B cell (primary cell): ENCODE results near the gene TTC23L. TPM values are rescaled to one million over a fixed set of nuclear protein-coding genes. Genes with fewer than 3 reads are reported as not detected.

Experiments
- ATAC-seq: fragments of 200-7000 bp; cut with Tn5 transposase; one replicate; pipeline ENCODE4 v1.10.0; 2021; ENCODE audit warnings: low read depth, mild to moderate bottlenecking, moderate number of reproducible peaks, moderate library complexity
- CTCF ChIA-PET: fragments of 350-600 bp; sonication (Branson Sonifier 250); formaldehyde crosslinking; loops from one replicate; lab custom pipeline; 2021; ENCODE audit warnings: antibody characterized with exemption, inconsistent platforms; lab: Charles Lee
- POLR2A ChIA-PET: fragments of 350-600 bp; sonication (Branson Sonifier 250); formaldehyde crosslinking; loops from one replicate; lab custom pipeline; 2021; ENCODE audit warnings: antibody characterized with exemption; lab: Charles Lee
- DNase-seq: peaks from one replicate; pipeline ENCODE4 v3.0.0; 2013
- H2AFZ ChIP-seq: 2 replicates; pipeline ENCODE4 v1.6.1; 2012; ENCODE audit warnings: mild to moderate bottlenecking, low read depth, low read length; ENCODE audit not compliant: insufficient read depth, poor library complexity, severe bottlenecking
- H3K27ac ChIP-seq, 2 donors: 1 replicate in 1 of 2; 2 replicates in 1 of 2; pipeline ENCODE4 v1.5.1; 2012 to 2013; ENCODE audit warnings: low read length in 2 of 2, mild to moderate bottlenecking in 2 of 2, moderate library complexity in 1 of 2
- H3K27me3 ChIP-seq, 4 experiments: fragments of 200-600 bp in 1 of 4; sonication (generic) in 1 of 4; replicated peaks in 1 of 4; 1 replicate in 2 of 4; 2 replicates in 2 of 4; pipeline versions ENCODE4 v1.6.1 to v1.7.0; 2013 to 2016; ENCODE audit warnings: low read length in 3 of 4, mild to moderate bottlenecking in 2 of 4, mixed read lengths in 1 of 4, moderate library complexity in 1 of 4; ENCODE audit not compliant: insufficient read depth in 4 of 4, control insufficient read depth in 3 of 4; ENCODE audit errors: control extremely low read depth in 1 of 4
- H3K36me3 ChIP-seq, 2 experiments: replicated peaks in 1 of 2; 1 replicate in 1 of 2; 2 replicates in 1 of 2; pipeline versions ENCODE4 v1.6.1 to v1.7.1; 2013; ENCODE audit warnings: low read length in 1 of 2; ENCODE audit not compliant: insufficient read depth in 2 of 2, control insufficient read depth in 1 of 2; ENCODE audit errors: control extremely low read depth in 1 of 2, extremely low read depth in 1 of 2
- H3K4me1 ChIP-seq, 2 donors: fragments of 200-600 bp in 1 of 2; sonication (generic) in 1 of 2; 1 replicate in 1 of 2; 2 replicates in 1 of 2; pipeline versions ENCODE4 v1.5.1 to v1.6.1; 2013 to 2017; ENCODE audit warnings: low read length in 2 of 2; ENCODE audit not compliant: control insufficient read depth in 2 of 2, insufficient read depth in 2 of 2
- H3K4me2 ChIP-seq: replicated peaks from 2 replicates; pipeline ENCODE3; 2012; ENCODE audit warnings: mild to moderate bottlenecking, low read depth, low read length; ENCODE audit not compliant: poor library complexity, severe bottlenecking
- H3K4me3 ChIP-seq, 5 experiments: fragments of 200-600 bp in 1 of 5; sonication (generic) in 1 of 5; 1 replicate in 3 of 5; 2 replicates in 2 of 5; pipeline versions ENCODE4 v1.5.1 to v1.7.0; 2011 to 2016; ENCODE audit warnings: low read length in 4 of 5, mild to moderate bottlenecking in 4 of 5, low read depth in 2 of 5, control low read depth in 1 of 5, moderate library complexity in 1 of 5; ENCODE audit not compliant: insufficient read depth in 1 of 5; ENCODE audit errors: control extremely low read depth in 1 of 5, extremely low read depth in 1 of 5
- H3K79me2 ChIP-seq: fragments of 200-600 bp; sonication (generic); one replicate; pipeline ENCODE4 v1.6.0; 2016; ENCODE audit warnings: low read length; ENCODE audit not compliant: control insufficient read depth, insufficient read depth
- H3K9ac ChIP-seq: fragments of 200-600 bp; sonication (generic); 2 replicates; pipeline ENCODE4 v1.6.1; 2017; ENCODE audit warnings: mild to moderate bottlenecking, low read length, moderate library complexity
- H3K9me3 ChIP-seq, 3 donors: one replicate each; pipeline versions ENCODE4 v1.6.1 to v1.7.1; 2013; ENCODE audit warnings: low read length in 2 of 3; ENCODE audit not compliant: control insufficient read depth in 2 of 3, insufficient read depth in 1 of 3; ENCODE audit errors: control extremely low read depth in 1 of 3
- H4K20me1 ChIP-seq: 2 replicates; pipeline ENCODE4 v1.6.0; 2012; ENCODE audit warnings: mild to moderate bottlenecking, low read length; ENCODE audit not compliant: insufficient read depth, control insufficient read depth, poor library complexity, severe bottlenecking
- H3K27ac Mint-ChIP-seq: one replicate; pipeline ENCODE4 v1.8.0; 2021; ENCODE audit warnings: mixed read lengths
- H3K27me3 Mint-ChIP-seq: one replicate; pipeline ENCODE4 v1.8.0; 2021; ENCODE audit warnings: mixed read lengths
- H3K4me1 Mint-ChIP-seq: one replicate; pipeline ENCODE4 v1.8.0; 2021; ENCODE audit warnings: mixed read lengths
- H3K4me3 Mint-ChIP-seq: one replicate; pipeline ENCODE4 v1.8.0; 2021; ENCODE audit warnings: mixed read lengths
- H3K9me3 Mint-ChIP-seq: one replicate; pipeline ENCODE4 v1.8.0; 2022; ENCODE audit warnings: mixed read lengths; ENCODE audit not compliant: insufficient read depth
- EZH2 ChIP-seq: IDR thresholded peaks from 2 replicates; pipeline ENCODE4 v1.6.1; 2012; ENCODE audit warnings: borderline replicate concordance, low read depth, mild to moderate bottlenecking, moderate library complexity, low read length; ENCODE audit not compliant: insufficient read depth, poor library complexity, severe bottlenecking
- WGBS: methylation state at CpG from one replicate; pipeline ENCODE4 v1.1.5; 2013; ENCODE audit warnings: missing lambda C conversion rate; ENCODE audit not compliant: insufficient coverage; 5-methylcytosine and 5-hydroxymethylcytosine counted together
- intact Hi-C: fragments of 100-400 bp; cut with micrococcal nuclease; formaldehyde crosslinking; loops from one replicate; pipeline ENCODE4 v1.10.0; 2022
- polyA plus RNA-seq: library from polyadenylated mRNA; depleted of rRNA; stranded (reverse); fragments of >200 nt; gene quantifications from 2 replicates; pipeline ENCODE4 v1.2.3, GENCODE V29; 2012
- total RNA-seq, 2 donors: library from RNA; stranded (reverse); fragments of 120-200 nt in 1 of 2; gene quantifications; 1 replicate in 1 of 2; 2 replicates in 1 of 2; pipeline versions ENCODE4 v1.2.3 to v1.2.4, GENCODE V29; 2013 to 2022
- TF ChIP-seq, protein P1 (sequence below): fragments of 200-600 bp; IDR thresholded peaks from one replicate; pipeline ENCODE4 v1.8.0; 2022; ENCODE audit warnings: antibody characterized with exemption, mild to moderate bottlenecking

TTC23L gene
- total and polyA plus RNA-seq, 2 donors (not counting 1 experiment from before 2014, with no cell fraction given): 0.03 to 0.15 TPM

DNA sequence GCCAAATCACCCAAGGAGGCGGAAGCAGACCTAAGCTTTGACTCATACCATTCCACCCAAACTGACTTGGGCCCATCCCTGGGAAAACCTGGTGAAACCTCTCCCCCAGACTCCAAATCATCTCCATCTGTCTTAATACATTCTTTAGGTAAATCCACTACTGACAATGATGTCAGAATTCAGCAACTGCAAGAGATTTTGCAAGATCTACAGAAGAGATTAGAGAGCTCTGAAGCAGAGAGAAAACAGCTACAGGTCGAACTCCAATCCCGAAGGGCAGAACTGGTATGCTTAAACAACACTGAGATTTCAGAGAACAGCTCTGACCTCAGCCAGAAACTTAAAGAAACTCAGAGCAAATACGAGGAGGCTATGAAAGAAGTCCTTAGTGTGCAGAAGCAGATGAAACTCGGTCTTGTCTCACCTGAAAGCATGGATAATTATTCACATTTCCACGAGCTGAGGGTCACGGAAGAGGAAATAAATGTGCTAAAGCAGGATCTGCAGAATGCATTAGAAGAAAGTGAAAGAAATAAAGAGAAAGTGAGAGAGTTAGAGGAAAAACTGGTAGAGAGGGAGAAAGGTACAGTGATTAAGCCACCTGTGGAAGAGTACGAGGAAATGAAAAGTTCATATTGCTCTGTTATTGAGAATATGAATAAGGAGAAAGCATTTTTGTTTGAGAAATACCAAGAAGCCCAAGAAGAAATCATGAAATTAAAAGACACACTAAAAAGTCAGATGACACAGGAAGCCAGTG, 15.8 kb upstream of the TTC23L start:
- peaks cover 11% of the 10 kb centered on the region for H3K27me3 Mint-ChIP-seq
- no peak overlapping the region for H3K27ac Mint-ChIP-seq
- Histone ChIP-seq H4K20me1 (no peaks in the 10 kb centered on the region), H3K9me3 (no peaks in the 10 kb centered on the region), H3K4me1 (peaks cover 0 to 3% of the 10 kb centered on the region in 2 donors), H3K9ac (no peak overlapping the region), H3K27ac (no peak overlapping the region), H3K4me2 (no peak overlapping the region), H3K4me3 (no peak overlapping the region), H2AFZ (no peak overlapping the region), H3K36me3 (no peaks in the 10 kb centered on the region), H3K79me2 (no peaks in the 10 kb centered on the region), H3K27me3 (no peaks in the 10 kb centered on the region)
- no peak for DNase-seq
- peaks cover 3% of the 10 kb centered on the region for H3K4me1 Mint-ChIP-seq
- intact Hi-C loops: no loop called here
- ChIA-PET POLR2A (no interaction called here), CTCF (no interaction called here)
- no peak overlapping the region for H3K4me3 Mint-ChIP-seq
- 95% methylated on average over 8 of the region's 8 CpGs for WGBS
- H3K9me3 Mint-ChIP-seq: no peaks in the 10 kb centered on the region
- ATAC-seq: no peak
- TF ChIP-seq, protein P1, sequence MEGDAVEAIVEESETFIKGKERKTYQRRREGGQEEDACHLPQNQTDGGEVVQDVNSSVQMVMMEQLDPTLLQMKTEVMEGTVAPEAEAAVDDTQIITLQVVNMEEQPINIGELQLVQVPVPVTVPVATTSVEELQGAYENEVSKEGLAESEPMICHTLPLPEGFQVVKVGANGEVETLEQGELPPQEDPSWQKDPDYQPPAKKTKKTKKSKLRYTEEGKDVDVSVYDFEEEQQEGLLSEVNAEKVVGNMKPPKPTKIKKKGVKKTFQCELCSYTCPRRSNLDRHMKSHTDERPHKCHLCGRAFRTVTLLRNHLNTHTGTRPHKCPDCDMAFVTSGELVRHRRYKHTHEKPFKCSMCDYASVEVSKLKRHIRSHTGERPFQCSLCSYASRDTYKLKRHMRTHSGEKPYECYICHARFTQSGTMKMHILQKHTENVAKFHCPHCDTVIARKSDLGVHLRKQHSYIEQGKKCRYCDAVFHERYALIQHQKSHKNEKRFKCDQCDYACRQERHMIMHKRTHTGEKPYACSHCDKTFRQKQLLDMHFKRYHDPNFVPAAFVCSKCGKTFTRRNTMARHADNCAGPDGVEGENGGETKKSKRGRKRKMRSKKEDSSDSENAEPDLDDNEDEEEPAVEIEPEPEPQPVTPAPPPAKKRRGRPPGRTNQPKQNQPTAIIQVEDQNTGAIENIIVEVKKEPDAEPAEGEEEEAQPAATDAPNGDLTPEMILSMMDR: no peak
- TF ChIP-seq EZH2: no peak

DNA sequence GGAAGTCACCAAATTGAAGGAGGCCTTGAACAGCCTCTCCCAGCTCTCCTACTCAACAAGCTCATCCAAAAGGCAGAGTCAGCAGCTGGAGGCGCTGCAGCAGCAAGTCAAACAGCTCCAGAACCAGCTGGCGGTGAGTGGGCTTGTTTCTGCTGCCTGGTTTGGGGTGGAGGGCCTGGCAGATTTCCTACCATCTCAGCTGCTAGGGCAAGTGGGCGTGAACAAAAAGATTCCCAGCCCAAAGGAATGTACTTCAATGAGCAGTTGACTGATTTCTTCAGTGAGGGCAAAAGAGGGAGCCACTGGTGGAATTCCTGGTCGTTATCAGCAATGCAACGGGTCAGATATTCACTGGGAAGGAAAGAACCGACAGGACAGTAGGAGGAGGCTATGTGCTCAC, 12.6 kb upstream of the TTC23L start:
- Mint-ChIP-seq H3K9me3 (no peaks in the 10 kb centered on the region), H3K4me3 (no peak overlapping the region), H3K27ac (no peak overlapping the region), H3K4me1 (peaks cover 7% of the 10 kb centered on the region), H3K27me3 (peaks cover 12% of the 10 kb centered on the region)
- no peak overlapping the region for H3K27ac ChIP-seq
- no peak for TF ChIP-seq EZH2
- TF ChIP-seq, protein P1: no peak
- CTCF ChIA-PET: no interaction called here
- WGBS: 94% methylated on average over 3 of the region's 6 CpGs
- ATAC-seq (no peak), DNase-seq (no peak)
- H2AFZ ChIP-seq: no peak overlapping the region
- H3K4me3 ChIP-seq: no peak overlapping the region
- no peaks in the 10 kb centered on the region for H3K36me3 ChIP-seq
- H3K4me1 ChIP-seq: peaks cover 0 to 3% of the 10 kb centered on the region in 2 donors
- no peaks in the 10 kb centered on the region for H3K79me2 ChIP-seq
- H3K9me3 ChIP-seq: no peaks in the 10 kb centered on the region
- no peak overlapping the region for H3K9ac ChIP-seq
- POLR2A ChIA-PET: no interaction called here
- H3K4me2 ChIP-seq: no peak overlapping the region
- H3K27me3 ChIP-seq: no peaks in the 10 kb centered on the region
- intact Hi-C loops: no loop called here
- H4K20me1 ChIP-seq: no peaks in the 10 kb centered on the region
